Epithelial cell of prostate (primary cell): ENCODE measurements around the gene HK2.
A peak's percentile ranks its signal among the peaks of the same experiment; 100 is the strongest.
"Not testable (repeated sequence)": the region's sequence is repeated elsewhere in the genome, so short reads cannot be mapped to it uniquely, and the experiment has no call there.

ENCODE experiments used
- DNase-seq: peaks from one replicate; pipeline ENCODE4 v3.0.0-alpha.2; 2011; ENCODE audit warnings: low read depth, low spot score
- H3K27ac ChIP-seq: fragments of 450-650 bp; 2 replicates; pipeline ENCODE4 v1.5.1; 2017; ENCODE audit warnings: mild to moderate bottlenecking

Gene HK2

GRCh38 chr2:74891136-74891764, 57.3 kb downstream of the HK2 start:
- H3K27ac ChIP-seq, result no peak overlapping the region
- DNase-seq, result no peak

GRCh38 chr2:74891816-74892215, 57.9 kb downstream of the HK2 start:
- peak overlapping the region; percentile 86 for H3K27ac ChIP-seq
- DNase-seq, result not testable (repeated sequence)

- no peak for DNase-seq
- H3K27ac ChIP-seq, result peak overlapping the region; percentile 86
These were observed 58.7 kb downstream of the HK2 start for GRCh38 chr2:74892609-74893008.

- peak; percentile 52 for DNase-seq
- H3K27ac ChIP-seq, result peak overlapping the region; percentile 86
These were observed 59.4 kb downstream of the HK2 start for GRCh38 chr2:74893332-74893731.

GRCh38 chr2:74894272-74894981, 60.5 kb downstream of the HK2 start:
- H3K27ac ChIP-seq, result peak overlapping the region; percentile 86
- no peak for DNase-seq

- H3K27ac ChIP-seq, result no peak overlapping the region
- DNase-seq, result no peak
These were observed 61.1 kb downstream of the HK2 start for GRCh38 chr2:74895001-74895400.

GRCh38 chr2:74896232-74896631, 62.3 kb downstream of the HK2 start:
- no peak for DNase-seq
- no peak overlapping the region for H3K27ac ChIP-seq

GRCh38 chr2:74900225-74900624, 66.3 kb downstream of the HK2 start:
- H3K27ac ChIP-seq, DNase-seq: not testable (repeated sequence)

GRCh38 chr2:74902281-74902860, 68.4 kb downstream of the HK2 start:
- DNase-seq, result no peak
- no peak overlapping the region for H3K27ac ChIP-seq

GRCh38 chr2:74906395-74906794, 72.5 kb downstream of the HK2 start:
- H3K27ac ChIP-seq, result no peak overlapping the region
- DNase-seq, result no peak

- not testable (repeated sequence) for DNase-seq, H3K27ac ChIP-seq
These were observed 73.6 kb downstream of the HK2 start for GRCh38 chr2:74907560-74907959.

- no peak for DNase-seq
- H3K27ac ChIP-seq, result no peak overlapping the region
These were observed 75.0 kb downstream of the HK2 start for GRCh38 chr2:74908748-74909444.

GRCh38 chr2:74910245-74910644, 76.3 kb downstream of the HK2 start:
- H3K27ac ChIP-seq, result no peak overlapping the region
- DNase-seq, result no peak

GRCh38 chr2:74911061-74911460, 77.1 kb downstream of the HK2 start:
- DNase-seq, result no peak
- H3K27ac ChIP-seq, result no peak overlapping the region

GRCh38 chr2:74915743-74916142, 81.8 kb downstream of the HK2 start:
- H3K27ac ChIP-seq, result no peak overlapping the region
- DNase-seq, result no peak

- H3K27ac ChIP-seq, result no peak overlapping the region
- no peak for DNase-seq
These were observed 82.5 kb downstream of the HK2 start for GRCh38 chr2:74916394-74916793.

- peak overlapping the region; percentile 29 for H3K27ac ChIP-seq
- DNase-seq, result peak; percentile 36
These were observed 84.0 kb downstream of the HK2 start for GRCh38 chr2:74917702-74918619.

GRCh38 chr2:74919827-74920226, 85.9 kb downstream of the HK2 start:
- DNase-seq, result no peak
- no peak overlapping the region for H3K27ac ChIP-seq

GRCh38 chr2:74921236-74921736, 87.4 kb downstream of the HK2 start:
- no peak overlapping the region for H3K27ac ChIP-seq
- DNase-seq, result no peak
